HCT116 (cell line): ENCODE data around the gene AGBL1. TPM values are rescaled to one million over a fixed set of nuclear protein-coding genes. Genes with fewer than 3 reads are reported as not detected.

Experiments
- ATAC-seq: fragments of 200-7000 bp; cut with Tn5 transposase; 2 replicates; pipeline ENCODE4 v1.9.1; 2020; ENCODE audit warnings: mild to moderate bottlenecking, moderate library complexity
- BruUV-seq: library from RNA; stranded (reverse); fragments of 400-500 nt; replicated peaks from 2 replicates; lab custom pipeline; 2021; lab: Mats Ljungman, UMichigan
- CTCF ChIA-PET: fragments of 300-600 bp; sonication (Branson Sonifier 250); formaldehyde crosslinking; loops from one replicate; lab custom pipeline; 2021; ENCODE audit warnings: antibody characterized with exemption; lab: Charles Lee
- POLR2A ChIA-PET: fragments of 300-600, 350-600 bp; sonication (Branson Sonifier 250); formaldehyde crosslinking; loops from one replicate; lab custom pipeline; 2021; ENCODE audit warnings: antibody characterized with exemption; lab: Charles Lee
- RAD21 ChIA-PET, 2 experiments: fragments of 300-600 bp; sonication (Branson Sonifier 250); formaldehyde crosslinking; loops; one replicate each; lab custom pipeline; 2023; ENCODE audit warnings: low total read pairs in 2 of 2; ENCODE audit not compliant: uncharacterized antibody in 2 of 2, unreplicated experiment in 2 of 2, low non-redundant PET in 1 of 2; lab: Charles Lee
- DNase-seq: peaks from one replicate; pipeline ENCODE4 v3.0.0-alpha.2; 2010; ENCODE audit warnings: low read depth, low spot score
- H2AFZ ChIP-seq: fragments of 200-600 bp; shearing (Covaris generic), sonication (generic); 2 replicates; pipeline ENCODE4 v1.6.1; 2017; ENCODE audit warnings: low read depth, mixed run types, mixed read lengths, antibody characterized with exemption, low read length; ENCODE audit not compliant: poor library complexity, severe bottlenecking
- H3K27ac ChIP-seq: 2 replicates; pipeline ENCODE4 v1.5.1; 2012; ENCODE audit warnings: low read depth, low read length
- H3K27me3 ChIP-seq: fragments of 200-600 bp; sonication (generic); 2 replicates; pipeline ENCODE4 v1.6.1; 2016; ENCODE audit warnings: mixed run types, low read length, mixed read lengths; ENCODE audit not compliant: insufficient read depth
- H3K36me3 ChIP-seq, 2 experiments: fragments of 200-500 bp in 1 of 2; fragments of 200-600 bp in 1 of 2; sonication (Bioruptor generic) in 1 of 2; sonication (generic) in 1 of 2; 2 replicates each; pipeline versions ENCODE4 v1.5.1 to v1.6.1; 2014 to 2016; ENCODE audit warnings: low read length in 2 of 2, inconsistent platforms in 1 of 2, mixed read lengths in 1 of 2, mixed run types in 1 of 2; ENCODE audit not compliant: insufficient read depth in 2 of 2, control insufficient read depth in 1 of 2
- H3K4me1 ChIP-seq, 2 experiments: fragments of 200-600 bp in 1 of 2; sonication (generic) in 1 of 2; 2 replicates each; pipeline versions ENCODE4 v1.5.1 to v1.6.1; 2012 to 2017; ENCODE audit warnings: low read length in 2 of 2, inconsistent platforms in 1 of 2, mild to moderate bottlenecking in 1 of 2, mixed read lengths in 1 of 2, mixed run types in 1 of 2, moderate library complexity in 1 of 2; ENCODE audit not compliant: insufficient read depth in 2 of 2, control insufficient read depth in 1 of 2
- H3K4me2 ChIP-seq: fragments of 200-600 bp; sonication (generic); 2 replicates; pipeline ENCODE4 v1.6.1; 2017; ENCODE audit warnings: mixed run types, low read length, mixed read lengths
- H3K4me3 ChIP-seq, 2 experiments: fragments of 200-600 bp in 1 of 2; sonication (generic) in 1 of 2; replicated peaks in 1 of 2; 2 replicates each; pipeline ENCODE4 v1.5.1; 2011 to 2016; ENCODE audit warnings: low read length in 2 of 2, control low read depth in 1 of 2, low read depth in 1 of 2, mild to moderate bottlenecking in 1 of 2, mixed read lengths in 1 of 2, mixed run types in 1 of 2
- H3K79me2 ChIP-seq: fragments of 200-600 bp; sonication (generic); 2 replicates; pipeline ENCODE4 v1.6.1; 2017; ENCODE audit warnings: mild to moderate bottlenecking, mixed run types, low read length, moderate library complexity, mixed read lengths; ENCODE audit not compliant: insufficient read depth
- H3K9ac ChIP-seq: fragments of 200-600 bp; sonication (generic); 2 replicates; pipeline ENCODE4 v1.6.1; 2016; ENCODE audit warnings: low read length, mixed read lengths
- H3K9me2 ChIP-seq: fragments of 200-600 bp; sonication (generic), shearing (Covaris generic); 2 replicates; pipeline ENCODE4 v1.6.1; 2017; ENCODE audit warnings: mixed run types, mild to moderate bottlenecking, moderate library complexity; ENCODE audit not compliant: insufficient read depth
- H3K9me3 ChIP-seq, 2 experiments: fragments of 200-500 bp in 1 of 2; fragments of 200-600 bp in 1 of 2; sonication (Bioruptor generic) in 1 of 2; sonication (generic) in 1 of 2; 2 replicates each; pipeline ENCODE4 v1.6.1; 2014 to 2017; ENCODE audit warnings: low read length in 2 of 2, mixed read lengths in 2 of 2, inconsistent platforms in 1 of 2, low read depth in 1 of 2, mild to moderate bottlenecking in 1 of 2, mixed run types in 1 of 2, moderate library complexity in 1 of 2; ENCODE audit not compliant: control insufficient read depth in 1 of 2, insufficient read depth in 1 of 2
- H4K20me1 ChIP-seq: fragments of 200-600 bp; sonication (generic), shearing (Covaris generic); 2 replicates; pipeline ENCODE4 v1.6.1; 2017; ENCODE audit warnings: mixed run types, mild to moderate bottlenecking, moderate library complexity; ENCODE audit not compliant: insufficient read depth
- CEBPB ChIP-seq: IDR thresholded peaks from 2 replicates; pipeline ENCODE4 v1.6.1; 2012; ENCODE audit warnings: low read depth
- EZH2 ChIP-seq: fragments of 200-600 bp; sonication (generic); IDR thresholded peaks from 2 replicates; pipeline ENCODE4 v1.6.1; 2017; ENCODE audit warnings: antibody characterized with exemption, mixed run types
- EZH2phosphoT487 ChIP-seq: fragments of 200-600 bp; IDR thresholded peaks from 2 replicates; pipeline ENCODE4 v1.6.1; 2018; ENCODE audit warnings: antibody characterized with exemption, borderline replicate concordance
- FOSL1 ChIP-seq: IDR thresholded peaks from 2 replicates; pipeline ENCODE4 v1.6.1; 2012; ENCODE audit warnings: low read depth
- JUND ChIP-seq: IDR thresholded peaks from 2 replicates; pipeline ENCODE4 v1.6.1; 2012
- MAX ChIP-seq: IDR thresholded peaks from 2 replicates; pipeline ENCODE4 v1.6.1; 2012
- RAD21 ChIP-seq: IDR thresholded peaks from 2 replicates; pipeline ENCODE4 v1.6.1; 2012; ENCODE audit warnings: low read depth, mild to moderate bottlenecking
- SIN3A ChIP-seq: IDR thresholded peaks from 2 replicates; pipeline ENCODE4 v1.6.1; 2012; ENCODE audit warnings: low read depth
- SP1 ChIP-seq: IDR thresholded peaks from 2 replicates; pipeline ENCODE4 v1.6.1; 2012; ENCODE audit warnings: low read depth
- SRF ChIP-seq: IDR thresholded peaks from 2 replicates; pipeline ENCODE4 v1.6.1; 2012; ENCODE audit warnings: low read depth
- TCF7L2 ChIP-seq: IDR thresholded peaks from 2 replicates; pipeline ENCODE4 v1.7.0; 2011; ENCODE audit warnings: borderline replicate concordance, inconsistent platforms; ENCODE audit not compliant: insufficient read depth, insufficient read length; ENCODE audit errors: extremely low read depth
- ZFX ChIP-seq: fragments of 450-650 bp; IDR thresholded peaks from 2 replicates; pipeline ENCODE4 v1.6.1; 2017
- ZNF274 ChIP-seq: fragments of 200-500 bp; sonication (Bioruptor generic); IDR thresholded peaks from 2 replicates; pipeline ENCODE4 v1.6.1; 2014; ENCODE audit warnings: mild to moderate bottlenecking, low read depth, low read length, inconsistent platforms
- intact Hi-C: fragments of 100-400 bp; cut with micrococcal nuclease; formaldehyde crosslinking; loops from 2 replicates; pipeline ENCODE4 v1.10.0; 2022
- total RNA-seq: library from RNA; stranded (reverse); gene quantifications from one replicate; pipeline ENCODE4 v1.2.1, GENCODE V29; 2021; ENCODE audit not compliant: unreplicated experiment
- TF ChIP-seq, protein P1 (sequence below): IDR thresholded peaks from 2 replicates; pipeline ENCODE4 v1.6.1; 2012; ENCODE audit warnings: low read depth
- TF ChIP-seq, protein P2 (sequence below): IDR thresholded peaks from 2 replicates; pipeline ENCODE4 v1.6.1; 2012
- TF ChIP-seq, protein P3 (sequence below): IDR thresholded peaks from 2 replicates; pipeline ENCODE4 v1.6.1; 2011; ENCODE audit warnings: mild to moderate bottlenecking, low read length, moderate library complexity; ENCODE audit not compliant: insufficient replicate concordance; ENCODE audit errors: extremely low read depth

The AGBL1 gene
- total RNA-seq, 1 experiment from 2014 or later = not detected

DNA sequence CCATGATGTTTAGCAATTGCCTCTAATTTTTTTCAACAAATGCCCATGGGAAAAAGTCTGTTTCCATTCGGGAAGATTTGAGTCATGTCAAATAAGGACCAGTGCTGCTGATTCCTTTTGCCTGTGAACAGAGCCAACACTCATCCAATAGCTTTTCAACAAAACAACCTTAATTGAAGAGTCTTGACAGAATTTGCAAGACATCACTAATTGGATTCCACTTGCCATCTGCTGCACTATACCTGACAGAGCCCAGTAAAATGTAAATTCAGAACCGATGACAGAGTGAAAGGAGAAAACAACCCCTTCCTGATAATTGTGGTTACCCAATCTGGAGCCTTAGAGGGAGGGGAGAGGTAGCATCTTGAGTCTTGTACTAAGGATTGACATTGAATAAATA, 426.7 kb downstream of the AGBL1 start:
- no peak for ATAC-seq

GRCh38 chr15:86515625-86516024, 436.0 kb downstream of the AGBL1 start:
- ATAC-seq (no peak), DNase-seq (no peak)
- Histone ChIP-seq H3K9me3 (peaks cover 10 to 15% of the 10 kb centered on the region in 2 experiments; a peak in 2 of 4 replicates), H3K27ac (no peak overlapping the region), H3K36me3 (no peaks in the 10 kb centered on the region), H3K4me2 (no peak overlapping the region), H3K4me3 (no peak overlapping the region), H2AFZ (no peak overlapping the region), H3K9me2 (no peaks in the 10 kb centered on the region), H4K20me1 (no peaks in the 10 kb centered on the region; the same call in 1 of the 2 replicates), H3K9ac (no peak overlapping the region), H3K4me1 (no peaks in the 10 kb centered on the region), H3K27me3 (no peaks in the 10 kb centered on the region), H3K79me2 (no peaks in the 10 kb centered on the region)
- ChIA-PET POLR2A (no interaction called here), CTCF (no interaction called here), RAD21 (no interaction called here)
- no TSS peak for BruUV-seq
- intact Hi-C loops = no loop called here
- TF ChIP-seq SIN3A (no peak), MAX (no peak), RAD21 (no peak), EZH2phosphoT487 (no peak), JUND (no peak), SP1 (no peak), CEBPB (no peak), ZNF274 (no peak), SRF (no peak), EZH2 (no peak)
- TF ChIP-seq, protein P1, sequence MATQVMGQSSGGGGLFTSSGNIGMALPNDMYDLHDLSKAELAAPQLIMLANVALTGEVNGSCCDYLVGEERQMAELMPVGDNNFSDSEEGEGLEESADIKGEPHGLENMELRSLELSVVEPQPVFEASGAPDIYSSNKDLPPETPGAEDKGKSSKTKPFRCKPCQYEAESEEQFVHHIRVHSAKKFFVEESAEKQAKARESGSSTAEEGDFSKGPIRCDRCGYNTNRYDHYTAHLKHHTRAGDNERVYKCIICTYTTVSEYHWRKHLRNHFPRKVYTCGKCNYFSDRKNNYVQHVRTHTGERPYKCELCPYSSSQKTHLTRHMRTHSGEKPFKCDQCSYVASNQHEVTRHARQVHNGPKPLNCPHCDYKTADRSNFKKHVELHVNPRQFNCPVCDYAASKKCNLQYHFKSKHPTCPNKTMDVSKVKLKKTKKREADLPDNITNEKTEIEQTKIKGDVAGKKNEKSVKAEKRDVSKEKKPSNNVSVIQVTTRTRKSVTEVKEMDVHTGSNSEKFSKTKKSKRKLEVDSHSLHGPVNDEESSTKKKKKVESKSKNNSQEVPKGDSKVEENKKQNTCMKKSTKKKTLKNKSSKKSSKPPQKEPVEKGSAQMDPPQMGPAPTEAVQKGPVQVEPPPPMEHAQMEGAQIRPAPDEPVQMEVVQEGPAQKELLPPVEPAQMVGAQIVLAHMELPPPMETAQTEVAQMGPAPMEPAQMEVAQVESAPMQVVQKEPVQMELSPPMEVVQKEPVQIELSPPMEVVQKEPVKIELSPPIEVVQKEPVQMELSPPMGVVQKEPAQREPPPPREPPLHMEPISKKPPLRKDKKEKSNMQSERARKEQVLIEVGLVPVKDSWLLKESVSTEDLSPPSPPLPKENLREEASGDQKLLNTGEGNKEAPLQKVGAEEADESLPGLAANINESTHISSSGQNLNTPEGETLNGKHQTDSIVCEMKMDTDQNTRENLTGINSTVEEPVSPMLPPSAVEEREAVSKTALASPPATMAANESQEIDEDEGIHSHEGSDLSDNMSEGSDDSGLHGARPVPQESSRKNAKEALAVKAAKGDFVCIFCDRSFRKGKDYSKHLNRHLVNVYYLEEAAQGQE = no peak
- TF ChIP-seq, protein P2, sequence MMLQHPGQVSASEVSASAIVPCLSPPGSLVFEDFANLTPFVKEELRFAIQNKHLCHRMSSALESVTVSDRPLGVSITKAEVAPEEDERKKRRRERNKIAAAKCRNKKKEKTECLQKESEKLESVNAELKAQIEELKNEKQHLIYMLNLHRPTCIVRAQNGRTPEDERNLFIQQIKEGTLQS = no peak

More for the DNA sequence above, 426.7 kb downstream of the AGBL1 start:
- DNase-seq = no peak
- H3K27me3 ChIP-seq = no peaks in the 10 kb centered on the region
- CTCF ChIA-PET = no interaction called here
- H3K4me1 ChIP-seq = no peaks in the 10 kb centered on the region
- H3K9me2 ChIP-seq = no peaks in the 10 kb centered on the region
- no peak overlapping the region for H3K4me3 ChIP-seq
- no peaks in the 10 kb centered on the region for H3K79me2 ChIP-seq
- no peak overlapping the region for H3K27ac ChIP-seq
- RAD21 ChIA-PET = no interaction called here
- no peaks in the 10 kb centered on the region for H3K36me3 ChIP-seq
- no peaks in the 10 kb centered on the region; the same call in 1 of the 2 replicates for H4K20me1 ChIP-seq
- BruUV-seq = no TSS peak
- peaks cover 3 to 11% of the 10 kb centered on the region in 2 experiments; a peak in 2 of 4 replicates for H3K9me3 ChIP-seq
- no peak overlapping the region for H3K4me2 ChIP-seq
- H2AFZ ChIP-seq = no peak overlapping the region
- intact Hi-C loops = no loop called here
- POLR2A ChIA-PET = no interaction called here
- TF ChIP-seq ZFX (no peak), FOSL1 (no peak), TCF7L2 (no peak)
- TF ChIP-seq, protein P3, sequence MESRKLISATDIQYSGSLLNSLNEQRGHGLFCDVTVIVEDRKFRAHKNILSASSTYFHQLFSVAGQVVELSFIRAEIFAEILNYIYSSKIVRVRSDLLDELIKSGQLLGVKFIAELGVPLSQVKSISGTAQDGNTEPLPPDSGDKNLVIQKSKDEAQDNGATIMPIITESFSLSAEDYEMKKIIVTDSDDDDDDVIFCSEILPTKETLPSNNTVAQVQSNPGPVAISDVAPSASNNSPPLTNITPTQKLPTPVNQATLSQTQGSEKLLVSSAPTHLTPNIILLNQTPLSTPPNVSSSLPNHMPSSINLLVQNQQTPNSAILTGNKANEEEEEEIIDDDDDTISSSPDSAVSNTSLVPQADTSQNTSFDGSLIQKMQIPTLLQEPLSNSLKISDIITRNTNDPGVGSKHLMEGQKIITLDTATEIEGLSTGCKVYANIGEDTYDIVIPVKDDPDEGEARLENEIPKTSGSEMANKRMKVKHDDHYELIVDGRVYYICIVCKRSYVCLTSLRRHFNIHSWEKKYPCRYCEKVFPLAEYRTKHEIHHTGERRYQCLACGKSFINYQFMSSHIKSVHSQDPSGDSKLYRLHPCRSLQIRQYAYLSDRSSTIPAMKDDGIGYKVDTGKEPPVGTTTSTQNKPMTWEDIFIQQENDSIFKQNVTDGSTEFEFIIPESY = no peak
- TF ChIP-seq, protein P2 = no peak
- H3K9ac ChIP-seq = no peak overlapping the region
